NCI-H446 (cell line): ENCODE data around the gene WDR47.
"Not testable (repeated sequence)": the region's sequence is repeated elsewhere in the genome, so short reads cannot be mapped to it uniquely, and the experiment has no call there.

Experiments
- DNase-seq, 2 experiments: peaks; one replicate each; lab custom pipeline; 2025; lab: John Stamatoyannopoulos, UW

WDR47 gene

DNA sequence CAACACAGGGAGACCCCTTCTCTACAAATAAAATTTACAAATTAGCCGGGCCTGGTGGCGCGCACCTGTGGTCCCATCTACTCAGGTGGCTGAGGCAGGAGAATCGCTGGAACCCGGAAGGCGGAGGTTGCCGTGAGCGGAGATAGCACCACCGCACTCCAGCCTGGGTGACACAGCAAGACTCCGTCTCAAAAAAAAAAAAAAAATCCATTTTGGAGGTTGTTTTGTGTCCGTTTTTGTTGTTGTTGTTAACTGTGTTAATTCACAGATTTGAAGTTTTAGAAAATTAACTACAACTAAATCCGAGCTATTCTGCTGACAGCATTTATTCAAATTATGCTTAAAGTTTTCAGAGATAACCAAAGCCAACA is 79.2 kb downstream of the WDR47 start:
- no peak for DNase-seq

DNA sequence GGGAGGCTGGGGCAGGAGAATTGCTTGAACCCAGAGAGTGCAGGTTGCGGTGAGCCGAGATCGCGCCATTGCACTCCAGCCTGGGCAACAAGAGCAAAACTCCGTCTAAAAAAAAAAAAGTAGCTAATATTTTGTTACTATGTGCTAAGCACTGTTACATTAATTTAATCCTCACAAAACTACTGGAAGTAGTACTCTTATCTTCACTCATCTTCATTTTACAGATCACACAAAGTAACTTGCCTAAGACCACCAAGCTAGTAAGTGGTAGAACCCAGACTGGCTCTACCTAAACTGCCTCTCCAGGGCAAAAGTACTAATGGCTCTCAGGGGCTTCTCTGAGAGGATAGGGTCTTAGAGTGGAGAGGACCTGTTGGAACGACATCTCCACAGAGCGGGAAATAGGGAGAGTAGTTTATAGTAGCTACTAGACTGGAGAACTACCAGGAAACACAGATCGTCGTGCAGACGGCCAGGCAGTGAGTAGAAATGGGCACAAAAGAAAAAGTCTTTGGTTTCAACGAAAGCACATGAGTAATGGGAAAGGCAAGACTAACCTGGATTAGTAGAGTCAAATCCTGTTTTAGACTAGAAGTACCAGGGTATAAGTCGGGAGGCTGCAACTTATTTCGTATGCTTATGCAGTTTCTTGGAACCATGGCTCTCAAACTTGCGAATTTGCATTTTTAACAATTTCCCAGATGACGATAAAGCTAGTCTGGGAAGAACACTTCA is 80.0 kb downstream of the WDR47 start:
- no peak for DNase-seq

DNA sequence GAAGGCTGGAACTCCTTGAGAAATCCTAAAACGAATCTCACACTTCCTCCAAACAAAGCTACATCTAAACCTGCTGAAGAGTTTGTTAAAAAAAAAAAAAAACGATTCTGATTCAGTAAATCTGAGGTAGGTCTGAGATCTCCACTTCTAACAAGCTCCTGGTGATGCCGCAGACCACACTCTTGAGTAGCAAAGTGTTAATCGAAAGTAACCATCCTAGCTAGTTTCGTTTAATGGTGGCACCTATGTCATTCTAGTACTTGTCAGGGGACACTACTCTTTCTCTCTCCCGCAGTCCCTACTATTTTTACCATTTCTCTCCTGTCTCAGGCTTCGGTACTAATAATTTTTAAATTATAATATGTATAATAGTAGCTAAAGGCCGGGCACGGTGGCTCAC is 80.7 kb downstream of the WDR47 start:
- no peak for DNase-seq

DNA sequence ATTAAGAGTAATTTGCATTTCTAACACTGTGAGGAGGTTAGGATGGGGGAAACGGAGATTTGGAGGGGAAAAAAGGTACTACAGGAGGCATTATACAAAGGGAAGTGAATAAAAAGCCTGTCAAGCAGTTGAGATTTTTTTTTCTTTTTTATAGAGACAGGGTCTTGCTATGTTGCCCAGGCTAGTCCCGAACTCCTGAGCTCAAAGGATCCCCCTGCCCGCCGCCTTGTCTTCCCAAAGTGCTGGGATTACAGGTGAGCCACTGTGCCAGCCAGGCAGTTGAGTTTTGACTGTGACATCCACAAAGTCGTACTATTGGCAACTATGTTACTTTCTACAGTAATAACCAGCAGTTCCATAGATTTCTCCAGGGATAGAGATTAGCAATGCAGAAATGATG is 81.2 kb downstream of the WDR47 start:
- DNase-seq = no peak

DNA sequence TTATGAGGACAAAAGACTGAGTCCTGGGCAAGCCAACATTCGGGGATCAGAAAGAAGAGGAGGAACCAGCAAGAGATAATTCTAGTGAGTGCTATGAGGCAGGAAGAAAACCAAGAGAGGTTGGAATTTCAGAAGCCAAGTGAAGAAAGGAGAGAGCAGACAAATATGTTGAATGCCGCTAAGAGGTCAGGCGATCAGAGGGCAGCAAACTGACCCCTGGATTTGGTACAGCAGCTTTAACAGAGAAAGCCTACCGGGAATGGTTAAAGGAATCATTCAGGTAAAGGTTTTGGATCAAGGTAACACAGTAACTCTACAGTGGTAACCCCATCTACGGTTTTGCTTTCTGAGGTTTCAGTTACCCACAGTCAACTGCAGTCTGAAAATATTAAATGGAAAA is 84.0 kb downstream of the WDR47 start:
- no peak for DNase-seq

DNA sequence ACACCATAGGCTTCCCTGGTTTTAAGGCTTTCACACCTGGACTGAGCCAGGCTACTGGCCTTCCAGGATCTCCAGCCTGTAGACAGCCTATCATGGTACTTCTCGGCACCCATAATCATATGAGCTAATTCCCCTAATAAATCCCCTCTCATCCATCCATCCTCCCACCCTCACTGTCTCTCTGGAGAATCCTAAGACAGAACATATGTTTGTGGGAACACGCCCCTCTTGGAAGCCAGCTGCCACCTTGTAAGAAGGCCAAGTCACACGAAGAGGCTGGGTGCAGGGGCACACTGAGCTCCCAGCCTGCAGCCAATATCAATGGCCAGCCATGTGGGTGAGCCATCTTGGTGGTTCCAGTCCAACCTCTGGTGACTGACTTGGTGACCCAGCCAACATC is 86.0 kb downstream of the WDR47 start:
- peak in 1 of 2 experiments; percentile 59 for DNase-seq

DNA sequence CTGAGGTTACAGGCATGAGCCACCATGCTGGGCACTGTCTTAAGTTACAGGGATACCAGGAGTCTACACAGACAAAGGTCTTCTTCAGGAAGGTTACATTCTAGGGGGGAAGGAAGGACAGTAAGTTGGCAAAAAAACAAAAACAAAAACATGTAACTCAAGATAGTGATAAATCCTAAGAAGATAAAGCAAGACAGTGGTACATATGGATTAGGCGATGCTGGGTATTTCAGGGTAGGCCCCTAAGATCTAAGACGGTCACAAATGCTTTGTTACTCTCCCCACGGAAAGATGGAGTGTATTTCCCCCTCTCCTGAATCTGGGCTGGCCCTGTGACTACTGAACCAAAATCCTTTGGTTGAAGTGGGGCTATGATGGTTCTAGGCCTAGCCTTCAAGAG is 86.8 kb downstream of the WDR47 start:
- no peak for DNase-seq

DNA sequence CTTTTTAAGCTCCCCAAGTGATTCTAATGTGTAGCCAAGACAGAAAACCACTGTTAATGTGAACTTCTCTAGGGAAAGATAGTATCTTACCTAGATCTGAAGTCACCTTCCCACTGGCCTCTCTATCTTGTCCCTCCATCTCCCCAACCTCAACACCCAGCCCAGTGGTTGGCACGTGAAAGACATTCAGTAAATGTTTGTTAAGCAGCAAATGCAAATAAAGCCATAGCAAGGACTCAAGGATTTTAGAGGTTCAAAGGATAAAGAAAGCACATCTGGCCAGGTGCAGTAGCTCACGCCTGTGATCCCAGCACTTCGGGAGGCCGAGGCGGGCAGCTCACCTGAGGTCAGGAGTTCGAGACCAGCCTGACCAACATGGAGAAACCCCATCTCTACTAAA is 88.5 kb downstream of the WDR47 start:
- no peak for DNase-seq

DNA sequence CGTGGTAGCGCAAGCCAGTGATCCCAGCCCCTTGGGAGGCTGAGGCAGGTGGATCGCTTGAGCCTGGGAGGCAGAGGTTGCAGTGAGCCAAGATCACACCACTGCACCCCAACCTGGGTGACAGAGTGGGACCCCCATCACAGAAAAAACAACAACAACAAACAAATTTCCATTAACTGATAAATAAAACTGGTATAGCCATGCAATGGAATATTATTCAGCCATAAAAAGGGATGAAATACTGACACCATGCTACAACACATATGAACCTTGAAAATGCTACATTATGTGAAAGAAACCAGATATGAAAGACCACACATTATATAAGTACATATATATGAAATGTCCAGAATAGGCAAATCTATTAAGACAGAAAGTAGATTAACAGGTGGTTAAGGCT is 90.7 kb downstream of the WDR47 start:
- DNase-seq = no peak

DNA sequence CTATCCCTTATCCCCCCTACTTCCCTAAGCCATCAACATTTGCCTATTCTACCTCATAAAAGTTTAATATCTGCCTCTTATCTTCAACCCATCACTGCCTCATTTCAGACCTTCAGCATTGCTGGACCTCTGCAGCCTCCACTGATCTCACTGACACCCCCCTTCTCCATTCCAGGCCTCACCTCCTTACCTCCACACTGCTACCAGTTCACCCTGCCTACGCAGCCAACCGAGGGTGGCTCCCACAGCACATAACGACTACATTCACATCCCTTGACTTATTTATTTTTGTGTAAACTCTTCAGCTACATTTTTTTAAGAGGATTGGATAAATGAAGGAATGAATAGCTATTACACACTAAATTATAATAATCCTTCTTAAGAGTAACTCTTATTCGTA is 92.9 kb downstream of the WDR47 start:
- no peak for DNase-seq

DNA sequence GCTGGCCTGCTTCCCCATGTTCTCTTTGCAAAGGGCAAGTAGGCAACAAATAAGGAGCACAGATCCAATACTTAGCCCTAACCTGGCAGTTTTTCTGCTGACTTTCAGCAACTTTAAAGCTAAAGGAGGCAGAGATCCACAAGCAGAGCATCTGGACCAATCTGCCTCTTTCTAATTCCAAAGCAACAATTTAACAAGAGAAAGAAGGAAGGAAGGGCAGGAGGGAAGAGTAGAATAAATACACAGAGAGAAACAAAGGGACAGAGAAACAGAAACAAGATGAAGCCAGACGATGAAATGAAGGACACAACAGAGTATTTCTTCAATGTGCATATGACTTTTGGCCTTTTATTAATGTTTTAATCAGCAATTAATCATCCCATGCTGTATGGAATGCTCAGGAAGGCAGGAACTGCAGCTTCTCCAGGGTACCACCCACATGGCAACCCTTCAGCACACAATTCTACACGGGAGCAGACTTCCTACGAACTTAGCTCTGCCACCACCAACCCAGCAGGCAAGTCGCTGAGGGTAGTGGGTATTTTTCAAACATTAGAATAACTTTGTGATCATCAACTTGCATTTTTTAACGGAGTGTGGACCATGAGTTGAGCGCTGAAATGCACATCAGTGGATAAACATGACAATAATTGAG is 93.9 kb downstream of the WDR47 start:
- DNase-seq = no peak

DNA sequence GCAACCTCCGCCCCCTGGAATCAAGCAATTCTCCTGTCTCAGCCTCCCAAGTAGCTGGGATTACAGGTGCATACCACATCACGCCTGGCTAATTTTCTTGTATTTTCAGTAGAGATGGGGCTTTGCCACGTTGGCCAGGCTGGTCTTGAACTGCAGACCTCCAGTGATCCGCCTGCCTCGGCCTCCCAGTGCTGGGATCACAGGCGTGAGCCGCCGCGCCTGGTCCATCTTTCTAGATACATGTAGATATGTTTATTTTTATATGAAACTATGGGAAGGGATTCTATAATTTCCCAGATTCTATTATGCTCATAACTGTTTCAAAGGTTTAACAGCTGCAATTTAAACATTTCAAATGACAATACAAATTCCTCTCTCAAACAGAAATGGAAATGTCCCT is 105.7 kb downstream of the WDR47 start:
- no peak for DNase-seq

DNA sequence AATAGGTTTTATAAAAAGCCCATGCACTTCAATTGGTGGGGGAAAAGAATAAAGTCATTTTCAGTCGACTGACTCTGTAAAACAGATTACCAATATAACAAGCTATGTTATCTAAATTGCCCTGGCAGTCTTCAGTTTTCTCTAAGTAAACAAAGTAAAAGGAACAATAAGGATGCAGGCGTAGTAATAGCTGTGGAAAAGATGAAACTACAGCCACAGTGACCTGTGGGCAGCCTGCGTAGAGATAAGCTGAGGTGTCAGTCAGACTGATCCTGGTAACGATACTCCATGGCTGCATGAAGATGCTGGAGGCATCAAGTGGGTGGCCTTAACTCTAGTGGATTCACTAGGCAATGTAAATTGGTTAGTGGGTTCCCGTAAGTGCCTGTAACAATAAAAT is 108.0 kb downstream of the WDR47 start:
- no peak for DNase-seq

DNA sequence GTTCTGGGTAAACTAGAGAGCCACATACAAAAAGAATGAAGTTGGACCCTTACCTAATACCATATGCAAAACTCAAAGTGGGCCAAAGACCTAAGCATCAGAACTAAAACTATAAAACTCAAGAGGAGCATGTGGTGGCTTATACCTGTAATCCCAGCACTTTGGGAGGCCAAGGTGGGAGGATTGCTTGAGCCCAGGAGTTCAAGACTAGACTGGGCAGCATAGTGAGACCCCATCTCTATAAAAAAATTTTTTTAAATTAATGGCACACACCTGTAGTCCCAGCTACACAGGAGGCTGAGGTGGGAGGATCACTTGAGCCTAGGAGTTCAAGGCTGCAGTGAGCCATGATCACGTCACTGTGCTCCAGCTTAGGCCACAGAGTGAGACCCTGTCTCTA is 114.3 kb downstream of the WDR47 start:
- not testable (repeated sequence) for DNase-seq

DNA sequence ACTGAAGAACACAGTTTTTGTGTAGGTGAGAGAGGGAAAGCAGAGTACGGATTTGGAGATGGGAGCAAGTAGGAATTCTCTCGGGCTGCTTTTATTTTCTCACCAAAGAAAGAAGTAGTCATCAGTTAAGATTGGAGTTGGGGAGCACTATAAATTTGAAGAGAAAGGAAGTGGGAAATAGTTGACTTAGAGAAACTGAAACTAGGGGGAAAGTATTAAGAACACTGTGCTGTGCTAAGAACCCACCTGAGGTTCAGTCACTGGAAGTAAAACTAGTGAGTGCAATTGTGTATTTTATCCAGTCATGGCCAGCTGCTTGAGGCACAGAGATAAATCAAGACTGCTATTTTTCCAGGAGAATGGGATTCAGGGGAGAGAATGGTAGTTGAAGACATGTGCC is 116.0 kb downstream of the WDR47 start:
- DNase-seq = no peak
